Liver (tissue), 9 donors: ENCODE results near the gene TLE1. TPM values are rescaled to one million over a fixed set of nuclear protein-coding genes. Genes with fewer than 3 reads are reported as not detected.

Source experiments
- DNase-seq: peaks from one replicate; pipeline ENCODE4 v3.0.0-alpha.2; 2017; ENCODE audit warnings: low spot score
- H3K27ac ChIP-seq, 2 donors: one replicate each; pipeline ENCODE4 v1.7.0; 2013; ENCODE audit warnings: inconsistent platforms in 2 of 2, low read length in 2 of 2, control low read depth in 1 of 2, low read depth in 1 of 2, mild to moderate bottlenecking in 1 of 2
- H3K27me3 ChIP-seq, 4 donors: one replicate each; pipeline versions ENCODE4 v1.6.1 to v1.7.0; 2013; ENCODE audit warnings: low read length in 3 of 4, inconsistent platforms in 1 of 4, mild to moderate bottlenecking in 1 of 4, moderate library complexity in 1 of 4; ENCODE audit not compliant: control insufficient read depth in 4 of 4, insufficient read depth in 4 of 4
- H3K36me3 ChIP-seq, 4 donors: one replicate each; pipeline versions ENCODE4 v1.6.1 to v1.7.0; 2013; ENCODE audit warnings: low read length in 3 of 4, mild to moderate bottlenecking in 3 of 4, low read depth in 1 of 4, moderate library complexity in 1 of 4; ENCODE audit not compliant: control insufficient read depth in 4 of 4, insufficient read depth in 3 of 4
- H3K4me1 ChIP-seq, 4 donors: one replicate each; pipeline versions ENCODE4 v1.6.1 to v1.7.0; 2013; ENCODE audit warnings: low read length in 3 of 4, mild to moderate bottlenecking in 3 of 4, moderate library complexity in 1 of 4; ENCODE audit not compliant: control insufficient read depth in 4 of 4, insufficient read depth in 4 of 4
- H3K4me3 ChIP-seq, 3 donors: one replicate each; pipeline versions ENCODE4 v1.6.1 to v1.7.0; 2013; ENCODE audit warnings: low read length in 3 of 3, control low read depth in 1 of 3, low read depth in 1 of 3, mild to moderate bottlenecking in 1 of 3
- H3K9ac ChIP-seq, 2 donors: one replicate each; pipeline ENCODE4 v1.7.0; 2013; ENCODE audit warnings: low read length in 2 of 2, mild to moderate bottlenecking in 2 of 2, moderate library complexity in 2 of 2, control low read depth in 1 of 2, low read depth in 1 of 2
- H3K9me3 ChIP-seq, 4 donors: one replicate each; pipeline versions ENCODE4 v1.6.1 to v1.7.0; 2013; ENCODE audit warnings: low read length in 3 of 4; ENCODE audit not compliant: control insufficient read depth in 4 of 4
- ATF3 ChIP-seq: IDR thresholded peaks from 2 replicates; pipeline ENCODE4 v1.6.1; 2016; ENCODE audit warnings: antibody characterized with exemption
- CTCF ChIP-seq: fragments of 150-350 bp; IDR thresholded peaks from 2 replicates; pipeline ENCODE4 v1.5.1; 2017; ENCODE audit warnings: improper control_type of control experiment, low read depth, low read length; ENCODE audit not compliant: missing input control
- EGR1 ChIP-seq, 2 donors: IDR thresholded peaks; 2 replicates each; pipeline ENCODE4 v1.6.1; 2016 to 2018; ENCODE audit warnings: antibody characterized with exemption in 2 of 2, low read depth in 2 of 2
- FOXA1 ChIP-seq: IDR thresholded peaks from 2 replicates; pipeline ENCODE4 v1.6.1; 2016; ENCODE audit warnings: antibody characterized with exemption
- FOXA2 ChIP-seq: IDR thresholded peaks from 2 replicates; pipeline ENCODE4 v1.6.1; 2016; ENCODE audit warnings: antibody characterized with exemption
- GABPA ChIP-seq, 2 donors: IDR thresholded peaks in 1 of 2; conservative IDR thresholded peaks in 1 of 2; 2 replicates each; pipeline ENCODE4 v1.6.1; 2016; ENCODE audit warnings: antibody characterized with exemption in 2 of 2, mild to moderate bottlenecking in 1 of 2, moderate library complexity in 1 of 2
- HNF4A ChIP-seq, 2 donors: conservative IDR thresholded peaks; 2 replicates each; pipeline ENCODE4 v1.6.1; 2016; ENCODE audit warnings: antibody characterized with exemption in 2 of 2, mild to moderate bottlenecking in 2 of 2
- HNF4G ChIP-seq: IDR thresholded peaks from 2 replicates; pipeline ENCODE4 v1.6.1; 2016; ENCODE audit warnings: antibody characterized with exemption
- JUND ChIP-seq, 2 donors: IDR thresholded peaks; 2 replicates each; pipeline ENCODE4 v1.6.1; 2016; ENCODE audit warnings: antibody characterized with exemption in 2 of 2
- MAX ChIP-seq: IDR thresholded peaks from 2 replicates; pipeline ENCODE4 v1.6.1; 2016; ENCODE audit warnings: antibody characterized with exemption
- NR2F2 ChIP-seq: IDR thresholded peaks from 2 replicates; pipeline ENCODE4 v1.6.1; 2016; ENCODE audit warnings: antibody characterized with exemption
- RAD21 ChIP-seq, 2 donors: IDR thresholded peaks; 2 replicates each; pipeline ENCODE4 v1.6.1; 2016; ENCODE audit warnings: antibody characterized with exemption in 2 of 2, mild to moderate bottlenecking in 2 of 2
- REST ChIP-seq: IDR thresholded peaks from 2 replicates; pipeline ENCODE4 v1.6.1; 2016; ENCODE audit warnings: antibody characterized with exemption, mild to moderate bottlenecking
- RXRA ChIP-seq, 2 donors: IDR thresholded peaks; 2 replicates each; pipeline ENCODE4 v1.6.1; 2017 to 2018; ENCODE audit warnings: antibody characterized with exemption in 2 of 2, mild to moderate bottlenecking in 1 of 2
- SP1 ChIP-seq: IDR thresholded peaks from 2 replicates; pipeline ENCODE4 v1.6.1; 2018; ENCODE audit warnings: antibody characterized with exemption, mild to moderate bottlenecking
- TAF1 ChIP-seq: conservative IDR thresholded peaks from 2 replicates; pipeline ENCODE4 v1.6.1; 2016; ENCODE audit warnings: antibody characterized with exemption, mild to moderate bottlenecking
- YY1 ChIP-seq: IDR thresholded peaks from 2 replicates; pipeline ENCODE4 v1.6.1; 2016; ENCODE audit warnings: antibody characterized with exemption, mild to moderate bottlenecking
- ZBTB33 ChIP-seq: IDR thresholded peaks from 2 replicates; pipeline ENCODE4 v1.6.1; 2016; ENCODE audit warnings: antibody characterized with exemption
- WGBS: extraction: QIAGEN DNeasy Blood & Tissue Kit; methylation state at CpG from one replicate; pipeline ENCODE4 v1.1.7; 2013; 5-methylcytosine and 5-hydroxymethylcytosine counted together
- polyA plus RNA-seq, 2 donors: library from polyadenylated mRNA; stranded (reverse) in 1 of 2; unstranded in 1 of 2; fragments of 200-250 nt in 1 of 2; fragments of >200 nt in 1 of 2; fragmentation: Nextera tagmentation in 1 of 2; extraction: Ambion mirVana in 1 of 2; gene quantifications; one replicate each; pipeline versions ENCODE4 v1.2.1 to v1.2.3, GENCODE V29; 2013 to 2015
- total RNA-seq, 2 donors: library from RNA; depleted of rRNA; stranded (reverse); fragments of >200 nt; gene quantifications; one replicate each; pipeline ENCODE4 v1.2.3, GENCODE V29; 2014
- donor health status: healthy.
- donor health status: healthy.
- donor health status: healthy.
- donor health status: healthy.
- donor health status: healthy.

TLE1 gene
- total and polyA plus RNA-seq, 4 donors, result 25.2 to 45.4 (median 25.7) TPM

- TF ChIP-seq ZBTB33 (no peak), HNF4A (conservative IDR thresholded peaks at IDR 0.05) (peak; percentile 1 to 2), YY1 (no peak), SP1 (no peak), RXRA (IDR thresholded peaks at IDR 0.05) (peak; percentile 41 to 50), FOXA1 (no peak), CTCF (no peak), JUND (IDR thresholded peaks at IDR 0.05) (no peak), TAF1 (no peak), FOXA2 (no peak), HNF4G (peak; percentile 4), REST (no peak), ATF3 (no peak), RAD21 (IDR thresholded peaks at IDR 0.05) (no peak), EGR1 (IDR thresholded peaks at IDR 0.05; ENCODE audit: low read depth in 2 of 2) (no peak), NR2F2 (no peak), GABPA (IDR thresholded peaks at IDR 0.05 in 1 of 2, conservative IDR thresholded peaks at IDR 0.05 in 1 of 2) (no peak), MAX (no peak)
Measured at GRCh38 chr9:81563020-81563407, 126.3 kb downstream of the TLE1 start.

More at GRCh38 chr9:81563020-81563407, 126.3 kb downstream of the TLE1 start:
- peak overlapping the region; percentile 69 to 85 for H3K27ac ChIP-seq
- no peak overlapping the region for H3K9ac ChIP-seq
- H3K4me1 ChIP-seq, result peaks cover 8 to 33% (median 24%) of the 10 kb centered on the region in 4 donors
- no peak for DNase-seq
- no peaks in the 10 kb centered on the region for H3K27me3 ChIP-seq
- H3K4me3 ChIP-seq, result no peak overlapping the region
- H3K36me3 ChIP-seq, result no peaks in the 10 kb centered on the region
- no peaks in the 10 kb centered on the region for H3K9me3 ChIP-seq
- 41% methylated on average over 4 of the region's 4 CpGs for WGBS
